Right lobe of liver (tissue), 4 donors: ENCODE data around the gene SV2B.

Experiments
- CTCF ChIP-seq, 4 donors: fragments of 200-600 bp in 3 of 4; fragments of 450-650 bp in 1 of 4; IDR thresholded peaks; one replicate each; pipeline versions ENCODE4 v1.5.1 to v1.8.0; 2016 to 2022; ENCODE audit warnings: antibody characterized with exemption in 4 of 4, mild to moderate bottlenecking in 2 of 4
- POLR2A ChIP-seq: fragments of 450-650 bp; IDR thresholded peaks from one replicate; pipeline ENCODE4 v1.6.1; 2017; ENCODE audit warnings: antibody characterized with exemption, mild to moderate bottlenecking
- donor health status: DM: no; HTN: no; CAD: no.
- donor health status: DM: no; HTN: no; CAD: no.
- donor health status: DM: no; HTN: yes; CAD: no.

- TF ChIP-seq CTCF (IDR thresholded peaks at IDR 0.05) (no peak), POLR2A (no peak)
These were observed 198.0 kb downstream of the SV2B start for GRCh38 chr15:91298101-91298500.
